Endodermal cell (in vitro differentiated cells): Measurements from ENCODE around the gene TRDN. TPM values are rescaled to one million over a fixed set of nuclear protein-coding genes. Genes with fewer than 3 reads are reported as not detected.

Experiments
- DNase-seq: peaks from one replicate; pipeline ENCODE4 v3.0.0-alpha.2; 2017
- H3K27ac ChIP-seq: 2 replicates; pipeline ENCODE4 v1.5.1; 2013; ENCODE audit warnings: mild to moderate bottlenecking, low read depth, low read length, moderate library complexity
- H3K27me3 ChIP-seq: 2 replicates; pipeline ENCODE4 v1.6.1; 2013; ENCODE audit warnings: mild to moderate bottlenecking, low read length, moderate library complexity; ENCODE audit not compliant: insufficient read depth, control insufficient read depth, poor library complexity, severe bottlenecking
- H3K36me3 ChIP-seq: 2 replicates; pipeline ENCODE4 v1.7.0; 2013; ENCODE audit warnings: mild to moderate bottlenecking, low read length, moderate library complexity; ENCODE audit not compliant: control insufficient read depth, insufficient read depth
- H3K4me1 ChIP-seq: one replicate; pipeline ENCODE4 v1.7.0; 2013; ENCODE audit warnings: low read length; ENCODE audit not compliant: control insufficient read depth, insufficient read depth
- H3K4me3 ChIP-seq: 2 replicates; pipeline ENCODE4 v1.5.1; 2013; ENCODE audit warnings: mild to moderate bottlenecking, low read length, moderate library complexity
- H3K9ac ChIP-seq: 2 replicates; pipeline ENCODE4 v1.6.1; 2013; ENCODE audit warnings: mild to moderate bottlenecking, low read length, moderate library complexity; ENCODE audit not compliant: poor library complexity, severe bottlenecking; ENCODE audit errors: extremely low read depth
- H3K9me3 ChIP-seq: 2 replicates; pipeline ENCODE4 v1.6.1; 2013; ENCODE audit warnings: mild to moderate bottlenecking, low read length, moderate library complexity; ENCODE audit not compliant: control insufficient read depth
- H3K27ac Mint-ChIP-seq: 2 replicates; pipeline ENCODE4 v1.8.0; 2020; ENCODE audit warnings: mixed read lengths
- H3K27me3 Mint-ChIP-seq: 2 replicates; pipeline ENCODE4 v1.8.0; 2021; ENCODE audit warnings: mild to moderate bottlenecking, mixed read lengths; ENCODE audit not compliant: insufficient read depth
- H3K36me3 Mint-ChIP-seq: 2 replicates; pipeline ENCODE4 v1.8.0; 2020; ENCODE audit warnings: low read depth, mixed read lengths
- H3K4me1 Mint-ChIP-seq: 2 replicates; pipeline ENCODE4 v1.8.0; 2020; ENCODE audit warnings: mixed read lengths
- H3K4me3 Mint-ChIP-seq: 2 replicates; pipeline ENCODE4 v1.8.0; 2020; ENCODE audit warnings: mild to moderate bottlenecking, moderate library complexity, mixed read lengths
- H3K9me3 Mint-ChIP-seq: 2 replicates; pipeline ENCODE4 v1.8.0; 2020; ENCODE audit warnings: mild to moderate bottlenecking, mixed read lengths
- WGBS, 2 experiments: methylation state at CpG; one replicate each; pipeline versions ENCODE4 v1.1.5 to v1.1.7; 2013; ENCODE audit warnings: missing lambda C conversion rate in 2 of 2, mixed read lengths in 1 of 2; ENCODE audit not compliant: insufficient coverage in 1 of 2, insufficient read length in 1 of 2; 5-methylcytosine and 5-hydroxymethylcytosine counted together
- total RNA-seq, 2 donors: library from RNA; stranded (reverse); fragmentation: NEBNext Ultra II Directional in 1 of 2; extraction: Animal tissue kit (Norgen Biotek cat#: 25700) in 1 of 2; gene quantifications; 2 replicates in 1 of 2; 3 replicates in 1 of 2; pipeline ENCODE4 v1.2.1, GENCODE V29; 2021
- TF ChIP-seq, protein P1 (sequence below): fragments of 200-600 bp; sonication (generic); conservative IDR thresholded peaks from 2 replicates; pipeline ENCODE4 v1.5.0; 2021; ENCODE audit warnings: antibody characterized with exemption, mild to moderate bottlenecking

TRDN gene
- total RNA-seq, 2 donors from 2014 or later, result 74.4 to 136 TPM

DNA sequence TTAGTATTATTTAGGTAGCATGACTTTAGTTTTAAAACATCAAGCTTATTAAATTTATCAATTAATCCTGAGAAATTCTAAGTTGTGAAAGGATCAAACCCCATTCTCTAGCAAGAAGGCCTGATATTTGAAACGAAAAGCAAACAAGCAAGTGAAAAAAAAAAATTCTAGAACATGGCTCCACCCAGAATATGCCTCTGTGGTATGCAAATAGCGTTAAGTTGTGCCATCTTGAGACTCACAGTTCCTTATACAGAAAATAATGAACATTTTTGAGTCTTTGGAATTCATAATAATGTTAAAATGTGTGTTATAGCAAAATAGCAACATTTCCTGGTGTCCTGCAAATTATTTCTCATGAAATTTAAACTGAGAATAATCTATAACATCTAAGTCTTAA lies 42.0 kb downstream of the TRDN start:
- peaks cover 13% of the 10 kb centered on the region for H3K9me3 Mint-ChIP-seq
- no peaks in the 10 kb centered on the region for H3K27me3 Mint-ChIP-seq
- H3K4me3 ChIP-seq, result no peak overlapping the region
- no peak overlapping the region for H3K27ac ChIP-seq
- no peak overlapping the region for H3K9ac ChIP-seq
- no peaks in the 10 kb centered on the region for H3K4me1 ChIP-seq
- H3K27me3 ChIP-seq, result no peaks in the 10 kb centered on the region
- peaks cover 14% of the 10 kb centered on the region for H3K36me3 Mint-ChIP-seq
- H3K27ac Mint-ChIP-seq, result no peak overlapping the region
- 96% methylated on average over 2 of the region's 2 CpGs; no CpG with 5 or more reads in 1 of the 2 experiments for WGBS, 2 experiments
- TF ChIP-seq, protein P1, sequence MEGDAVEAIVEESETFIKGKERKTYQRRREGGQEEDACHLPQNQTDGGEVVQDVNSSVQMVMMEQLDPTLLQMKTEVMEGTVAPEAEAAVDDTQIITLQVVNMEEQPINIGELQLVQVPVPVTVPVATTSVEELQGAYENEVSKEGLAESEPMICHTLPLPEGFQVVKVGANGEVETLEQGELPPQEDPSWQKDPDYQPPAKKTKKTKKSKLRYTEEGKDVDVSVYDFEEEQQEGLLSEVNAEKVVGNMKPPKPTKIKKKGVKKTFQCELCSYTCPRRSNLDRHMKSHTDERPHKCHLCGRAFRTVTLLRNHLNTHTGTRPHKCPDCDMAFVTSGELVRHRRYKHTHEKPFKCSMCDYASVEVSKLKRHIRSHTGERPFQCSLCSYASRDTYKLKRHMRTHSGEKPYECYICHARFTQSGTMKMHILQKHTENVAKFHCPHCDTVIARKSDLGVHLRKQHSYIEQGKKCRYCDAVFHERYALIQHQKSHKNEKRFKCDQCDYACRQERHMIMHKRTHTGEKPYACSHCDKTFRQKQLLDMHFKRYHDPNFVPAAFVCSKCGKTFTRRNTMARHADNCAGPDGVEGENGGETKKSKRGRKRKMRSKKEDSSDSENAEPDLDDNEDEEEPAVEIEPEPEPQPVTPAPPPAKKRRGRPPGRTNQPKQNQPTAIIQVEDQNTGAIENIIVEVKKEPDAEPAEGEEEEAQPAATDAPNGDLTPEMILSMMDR, result no peak
- peaks cover 27% of the 10 kb centered on the region for H3K9me3 ChIP-seq
- no peaks in the 10 kb centered on the region for H3K4me1 Mint-ChIP-seq
- H3K36me3 ChIP-seq, result no peaks in the 10 kb centered on the region
- no peak overlapping the region for H3K4me3 Mint-ChIP-seq
- DNase-seq, result no peak

DNA sequence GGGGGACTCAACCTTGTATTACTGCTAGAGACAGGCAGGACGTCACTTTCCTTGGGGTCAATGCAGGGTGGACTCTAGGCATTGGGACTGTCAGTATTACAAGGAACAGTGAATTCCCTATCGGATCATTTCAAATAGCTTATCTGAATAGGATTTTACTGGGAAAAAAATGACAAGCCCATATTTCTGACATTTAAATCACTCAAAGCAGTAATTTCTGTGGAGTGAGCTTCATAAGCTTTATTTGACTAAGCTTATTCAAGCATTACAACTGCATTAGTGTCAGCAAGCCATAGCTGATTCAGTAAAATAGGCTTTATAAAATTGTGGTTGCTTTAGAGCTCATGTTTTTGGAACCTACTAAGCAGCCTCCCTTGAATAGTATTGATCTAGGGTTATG lies 44.3 kb downstream of the TRDN start:
- TF ChIP-seq, protein P1, result no peak
- peaks cover 18% of the 10 kb centered on the region for H3K9me3 Mint-ChIP-seq
- no peak overlapping the region for H3K27ac Mint-ChIP-seq
- peaks cover 15% of the 10 kb centered on the region for H3K36me3 Mint-ChIP-seq
- WGBS, 2 experiments, result 94 to 100% methylated on average over 2 of the region's 2 CpGs
- Histone ChIP-seq H3K27ac (no peak overlapping the region), H3K4me3 (peak overlapping the region; percentile 22), H3K4me1 (no peaks in the 10 kb centered on the region), H3K9ac (no peak overlapping the region), H3K9me3 (peaks cover 33% of the 10 kb centered on the region), H3K27me3 (no peaks in the 10 kb centered on the region), H3K36me3 (no peaks in the 10 kb centered on the region)
- peaks cover 16% of the 10 kb centered on the region for H3K4me1 Mint-ChIP-seq
- no peaks in the 10 kb centered on the region for H3K27me3 Mint-ChIP-seq
- no peak overlapping the region for H3K4me3 Mint-ChIP-seq
- DNase-seq, result no peak

DNA sequence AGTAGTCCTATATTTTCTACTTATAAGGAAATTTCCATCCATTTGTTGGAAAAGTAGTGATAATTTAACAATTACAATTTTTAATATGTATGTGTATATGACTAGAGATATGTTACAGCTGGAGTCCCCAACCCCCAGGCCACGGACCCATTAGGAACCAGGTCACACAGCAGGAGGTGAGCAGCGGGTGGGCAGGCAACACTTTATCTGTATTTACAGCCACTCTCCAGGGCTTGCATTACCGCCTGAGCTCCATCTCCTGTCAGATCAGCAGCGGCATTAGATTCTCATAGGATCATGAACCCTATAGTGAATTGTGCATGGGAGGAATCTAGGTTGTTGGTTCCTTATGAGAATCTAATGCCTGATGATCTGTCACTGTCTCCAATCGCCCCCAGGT lies 46.8 kb downstream of the TRDN start:
- peak overlapping the region; percentile 73 for H3K4me3 ChIP-seq
- no peak overlapping the region for H3K27ac Mint-ChIP-seq
- 80 to 88% methylated on average over 1 to 5 of the region's 5 CpGs for WGBS, 2 experiments

More for the DNA sequence above, 46.8 kb downstream of the TRDN start:
- peaks cover 21% of the 10 kb centered on the region for H3K4me1 Mint-ChIP-seq
- H3K27ac ChIP-seq, result no peak overlapping the region
- DNase-seq, result no peak
- H3K4me1 ChIP-seq, result no peaks in the 10 kb centered on the region
- H3K4me3 Mint-ChIP-seq, result no peak overlapping the region
- TF ChIP-seq, protein P1, result no peak
- no peaks in the 10 kb centered on the region for H3K36me3 ChIP-seq
- peaks cover 29% of the 10 kb centered on the region for H3K36me3 Mint-ChIP-seq
- H3K27me3 ChIP-seq, result no peaks in the 10 kb centered on the region
- no peak overlapping the region for H3K9ac ChIP-seq
- peaks cover 25% of the 10 kb centered on the region for H3K9me3 ChIP-seq
- H3K9me3 Mint-ChIP-seq, result peaks cover 39% of the 10 kb centered on the region
- no peaks in the 10 kb centered on the region for H3K27me3 Mint-ChIP-seq
